H7 (cell line): Measurements from ENCODE around the gene CDC42BPG. TPM values are rescaled to one million over a fixed set of nuclear protein-coding genes. Genes with fewer than 3 reads are reported as not detected.

ENCODE experiments used
- DNase-seq: peaks from one replicate; pipeline ENCODE4 v3.0.0; 2012
- H3K27me3 ChIP-seq: 2 replicates; pipeline ENCODE4 v1.6.0; 2011; ENCODE audit warnings: mild to moderate bottlenecking, low read length; ENCODE audit not compliant: control insufficient read depth, insufficient read depth
- H3K36me3 ChIP-seq: replicated peaks from 2 replicates; pipeline ENCODE4 v1.5.1; 2011; ENCODE audit warnings: low read length; ENCODE audit not compliant: control insufficient read depth, insufficient read depth
- H3K4me3 ChIP-seq: 2 replicates; pipeline ENCODE4 v1.5.1; 2011; ENCODE audit warnings: low read depth, mild to moderate bottlenecking, control low read depth, low read length, moderate library complexity; ENCODE audit not compliant: insufficient read depth
- total RNA-seq: library from RNA; depleted of rRNA; stranded (reverse); fragments of >200 nt; shearing (Covaris generic); gene quantifications from 2 replicates; pipeline ENCODE4 v1.2.3, GENCODE V29; 2014; rRNA removed

CDC42BPG gene
- total RNA-seq, 1 experiment from 2014 or later: 2.3 TPM

GRCh38 chr11:64784813-64785581, 59.5 kb downstream of the CDC42BPG start:
- no peaks in the 10 kb centered on the region; the same call in 1 of the 2 replicates for H3K36me3 ChIP-seq
- no peaks in the 10 kb centered on the region for H3K27me3 ChIP-seq
- DNase-seq: no peak
- no peak overlapping the region for H3K4me3 ChIP-seq

GRCh38 chr11:64778473-64779298, 65.8 kb downstream of the CDC42BPG start, which contains the start of gene SF1:
Gene SF1 (minus strand): TSS chr11:64778542. CDS start chr11:64778392, 150 bp downstream.
- H3K36me3 ChIP-seq: peaks cover 29% of the 10 kb centered on the region
- no peaks in the 10 kb centered on the region for H3K27me3 ChIP-seq
- H3K4me3 ChIP-seq: peak within 1 kb of the TSS; percentile 91
- DNase-seq: peak; percentile 98

GRCh38 chr11:64778223-64778472, 66.3 kb downstream of the CDC42BPG start:
- Histone ChIP-seq H3K27me3 (no peaks in the 10 kb centered on the region), H3K36me3 (peaks cover 34% of the 10 kb centered on the region), H3K4me3 (peak overlapping the region; percentile 91)
- DNase-seq: no peak

- peaks cover 39% of the 10 kb centered on the region for H3K36me3 ChIP-seq
- peak; percentile 98 for DNase-seq
- peak overlapping the region; percentile 91 for H3K4me3 ChIP-seq
- no peaks in the 10 kb centered on the region for H3K27me3 ChIP-seq
Observed at GRCh38 chr11:64777449-64778222, 66.8 kb downstream of the CDC42BPG start.

- DNase-seq: no peak
- no peaks in the 10 kb centered on the region for H3K27me3 ChIP-seq
- H3K36me3 ChIP-seq: peaks cover 44% of the 10 kb centered on the region
- peak overlapping the region; percentile 91 for H3K4me3 ChIP-seq
Observed at GRCh38 chr11:64776875-64777274, 67.6 kb downstream of the CDC42BPG start.

GRCh38 chr11:64776425-64776824, 68.0 kb downstream of the CDC42BPG start:
- H3K36me3 ChIP-seq: peaks cover 47% of the 10 kb centered on the region

GRCh38 chr11:64774144-64774543, 70.3 kb downstream of the CDC42BPG start:
- Histone ChIP-seq H3K27me3 (no peaks in the 10 kb centered on the region), H3K36me3 (peaks cover 70% of the 10 kb centered on the region), H3K4me3 (no peak overlapping the region)
- no peak for DNase-seq

More at GRCh38 chr11:64776425-64776824, 68.0 kb downstream of the CDC42BPG start:
- no peak for DNase-seq
- H3K4me3 ChIP-seq: no peak overlapping the region
- H3K27me3 ChIP-seq: no peaks in the 10 kb centered on the region

Other genes starting within 250 kb of the CDC42BPG start
- 0.85 and 1.9 TPM in 2 replicates for gene NRXN2, start 121.5 kb downstream of the CDC42BPG start, total RNA-seq
- gene RASGRP2, start 100.5 kb downstream of the CDC42BPG start, total RNA-seq: 9.2 and 12.3 TPM in 2 replicates
- 2.9 and 6.4 TPM in 2 replicates for gene PYGM, start 84.7 kb downstream of the CDC42BPG start, total RNA-seq
- 66.5 and 80.0 TPM in 2 replicates for gene SF1, start 66.1 kb downstream of the CDC42BPG start, total RNA-seq
- 24.5 and 29.7 TPM in 2 replicates for gene MAP4K2, start 41.4 kb downstream of the CDC42BPG start, total RNA-seq
- gene MEN1, start 34.1 kb downstream of the CDC42BPG start, total RNA-seq: 31.7 and 40.0 TPM in 2 replicates
- gene EHD1, start 34.0 kb upstream of the CDC42BPG start, total RNA-seq: 23.7 and 30.2 TPM in 2 replicates
- 19.3 and 22.5 TPM in 2 replicates for gene ATG2A, start 72.6 kb upstream of the CDC42BPG start, total RNA-seq
- 5.0 and 6.0 TPM in 2 replicates for gene PPP2R5B, start 80.0 kb upstream of the CDC42BPG start, total RNA-seq
- 2.4 TPM in 1 of 2 replicates, not detected in the other for gene GPHA2, start 91.2 kb upstream of the CDC42BPG start, total RNA-seq
- 0.97 and 1.1 TPM in 2 replicates for gene MAJIN, start 127.5 kb upstream of the CDC42BPG start, total RNA-seq
- 0.55 TPM in 1 of 2 replicates, not detected in the other for gene BATF2, start 152.3 kb upstream of the CDC42BPG start, total RNA-seq
- gene ARL2, start 169.5 kb upstream of the CDC42BPG start, total RNA-seq: 219 and 221 TPM in 2 replicates
- 11.8 and 12.7 TPM in 2 replicates for gene SNX15, start 182.8 kb upstream of the CDC42BPG start, total RNA-seq
- 15.4 TPM in 2 replicates for gene SAC3D1, start 196.6 kb upstream of the CDC42BPG start, total RNA-seq
- gene NAALADL1, start 213.9 kb upstream of the CDC42BPG start, total RNA-seq: 1.4 and 2.4 TPM in 2 replicates
- 83.8 and 88.7 TPM in 2 replicates for gene CDCA5, start 239.4 kb upstream of the CDC42BPG start, total RNA-seq
- gene ZFPL1, start 239.6 kb upstream of the CDC42BPG start, total RNA-seq: 53.8 and 55.3 TPM in 2 replicates